ENCODE results near the gene FLOT2.
"Not testable (repeated sequence)": the region's sequence is repeated elsewhere in the genome, so short reads cannot be mapped to it uniquely, and the experiment has no call there.

The FLOT2 gene, protein sequence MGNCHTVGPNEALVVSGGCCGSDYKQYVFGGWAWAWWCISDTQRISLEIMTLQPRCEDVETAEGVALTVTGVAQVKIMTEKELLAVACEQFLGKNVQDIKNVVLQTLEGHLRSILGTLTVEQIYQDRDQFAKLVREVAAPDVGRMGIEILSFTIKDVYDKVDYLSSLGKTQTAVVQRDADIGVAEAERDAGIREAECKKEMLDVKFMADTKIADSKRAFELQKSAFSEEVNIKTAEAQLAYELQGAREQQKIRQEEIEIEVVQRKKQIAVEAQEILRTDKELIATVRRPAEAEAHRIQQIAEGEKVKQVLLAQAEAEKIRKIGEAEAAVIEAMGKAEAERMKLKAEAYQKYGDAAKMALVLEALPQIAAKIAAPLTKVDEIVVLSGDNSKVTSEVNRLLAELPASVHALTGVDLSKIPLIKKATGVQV

GRCh38 chr17:28896884-28897768 is at the start of gene FLOT2:
Gene FLOT2, minus strand, starts transcription at chr17:28897733. Its CDS starts 159 bp downstream, at chr17:28897574.
- peak; percentile 78 for DNase-seq

- DNase-seq = no peak
Measured at GRCh38 chr17:28946239-28946638, 48.7 kb upstream of the FLOT2 start.

- no peak for DNase-seq
Measured at GRCh38 chr17:28944862-28945741, 47.6 kb upstream of the FLOT2 start.

DNA sequence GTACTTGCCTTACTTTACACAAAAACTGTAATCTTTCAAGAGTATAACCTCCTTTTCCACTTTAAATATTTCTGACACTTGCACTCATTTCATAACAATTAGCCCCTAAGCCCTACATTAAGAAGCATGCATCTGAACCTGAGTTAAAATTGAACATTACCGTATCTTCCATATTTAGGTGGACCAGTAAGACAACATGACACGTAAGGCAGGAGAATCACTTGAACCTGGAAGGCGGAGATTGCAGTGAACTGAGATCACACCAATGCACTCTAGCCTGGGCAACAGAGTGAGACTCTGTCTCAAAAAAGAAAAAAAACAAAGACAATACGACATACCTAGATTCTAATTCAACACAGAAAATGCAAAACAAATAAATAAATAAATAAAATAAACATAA is 46.8 kb upstream of the FLOT2 start:
- DNase-seq = no peak

GRCh38 chr17:28942925-28943324 is 45.4 kb upstream of the FLOT2 start:
- no peak for DNase-seq

DNA sequence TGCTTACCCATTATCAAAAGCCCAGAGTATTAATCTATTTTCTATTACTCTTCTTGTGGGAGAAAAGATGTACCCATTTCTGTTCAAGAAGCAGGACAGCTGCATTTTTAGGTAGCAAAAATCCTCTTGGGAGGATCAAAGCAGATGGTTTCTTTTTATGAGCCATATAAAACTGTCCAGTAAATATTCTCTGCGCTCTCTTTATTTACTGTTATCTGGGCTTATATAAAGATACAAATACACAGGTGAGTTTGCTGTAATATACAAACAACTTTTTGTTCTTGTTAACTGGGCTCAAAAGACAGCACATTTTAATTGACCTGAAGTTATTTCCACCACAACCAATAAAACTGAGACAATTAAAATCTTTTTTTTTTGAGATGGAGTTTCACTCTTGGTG is 43.7 kb upstream of the FLOT2 start:
- DNase-seq = no peak

DNA sequence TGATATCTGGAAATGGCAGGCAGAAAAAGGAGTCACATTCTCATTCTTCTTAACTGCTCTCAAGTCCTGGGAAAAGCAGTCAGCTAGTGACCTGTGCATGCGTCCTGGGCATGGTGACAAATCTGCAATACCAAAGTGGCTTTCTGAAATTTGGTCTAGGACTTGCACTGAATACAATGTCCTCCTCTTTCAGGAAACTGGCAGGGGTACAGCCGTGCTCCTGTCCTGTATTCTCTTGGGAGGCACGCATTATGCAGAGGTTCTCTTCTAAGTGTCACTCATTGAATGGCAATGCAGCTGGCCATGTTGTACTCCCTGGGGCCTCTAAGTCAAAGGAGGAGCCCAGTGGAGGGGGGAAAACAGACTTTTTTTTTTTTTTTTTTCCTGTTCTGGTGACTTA is 43.1 kb upstream of the FLOT2 start:
- DNase-seq = no peak

DNA sequence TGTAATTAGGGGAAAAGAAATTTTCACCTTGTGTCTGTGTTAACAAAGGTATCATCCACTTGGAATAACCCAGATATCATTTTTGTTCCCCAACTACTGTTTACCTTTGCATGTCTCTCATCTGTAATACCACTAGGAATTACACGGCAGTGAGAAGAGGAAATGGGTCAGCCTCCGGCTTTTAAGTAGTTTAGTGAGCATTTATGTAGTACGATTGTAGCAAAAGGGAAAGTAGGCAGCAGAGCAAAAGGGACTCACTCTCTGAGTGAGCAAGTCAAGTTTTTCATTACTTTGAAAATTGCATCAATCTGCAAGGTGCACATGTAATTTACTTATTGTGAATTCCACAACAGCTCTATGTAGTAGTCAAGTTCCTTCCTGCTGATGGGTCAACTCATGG is 42.6 kb upstream of the FLOT2 start:
- no peak for DNase-seq

DNA sequence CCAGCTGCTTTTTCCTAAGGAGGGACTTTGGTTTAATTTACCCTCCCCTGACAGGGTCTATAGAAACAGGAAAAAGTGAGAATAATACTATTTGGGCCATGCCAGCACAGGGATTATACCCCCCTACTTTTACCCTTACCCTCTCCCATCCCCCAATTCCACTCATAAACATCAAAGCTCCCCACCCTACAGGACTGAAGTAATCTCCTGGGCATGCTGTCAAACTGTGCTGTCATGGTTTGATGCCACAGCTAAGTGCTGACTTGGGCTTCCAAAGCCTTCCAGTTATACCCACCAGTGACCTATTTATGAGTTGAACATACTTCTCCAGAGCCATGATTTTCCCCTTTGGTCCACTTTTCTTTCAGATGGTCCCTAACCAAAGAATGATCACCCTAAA is 41.0 kb upstream of the FLOT2 start:
- DNase-seq = no peak

GRCh38 chr17:28937044-28937729 is 39.7 kb upstream of the FLOT2 start:
- no peak for DNase-seq

DNA sequence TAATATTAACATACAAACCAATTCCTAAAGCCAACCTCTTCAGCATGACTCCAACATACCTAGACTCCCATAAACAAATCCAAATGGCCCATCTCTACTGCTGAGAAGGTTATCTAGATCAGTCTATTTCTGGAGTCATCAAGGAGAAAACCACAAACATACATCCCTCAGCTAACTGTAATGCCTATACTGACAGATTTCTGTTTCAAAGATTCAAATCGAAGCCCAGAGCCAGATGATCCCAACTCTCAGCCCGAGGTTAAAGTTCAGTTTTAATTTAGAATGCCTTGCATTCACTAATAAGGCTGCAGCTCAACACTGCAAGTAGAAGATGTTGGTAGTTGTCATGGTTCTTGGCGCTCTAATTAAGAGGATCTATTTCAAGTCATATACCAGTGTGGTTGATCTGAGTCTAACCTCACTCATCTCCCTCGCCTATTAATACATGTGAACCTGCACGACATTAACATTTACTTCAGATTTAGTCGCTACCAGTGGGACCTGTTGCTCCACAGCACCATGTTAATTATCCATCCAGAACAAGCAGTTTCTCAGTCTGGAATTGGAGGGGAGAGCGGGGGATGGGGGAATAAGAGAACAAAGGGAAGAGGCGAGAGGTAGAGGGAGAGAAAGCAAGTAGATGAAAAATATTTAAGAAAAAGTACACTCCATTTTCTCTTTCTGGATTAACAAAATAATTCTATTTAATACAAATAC is 38.4 kb upstream of the FLOT2 start:
- no peak for DNase-seq

DNA sequence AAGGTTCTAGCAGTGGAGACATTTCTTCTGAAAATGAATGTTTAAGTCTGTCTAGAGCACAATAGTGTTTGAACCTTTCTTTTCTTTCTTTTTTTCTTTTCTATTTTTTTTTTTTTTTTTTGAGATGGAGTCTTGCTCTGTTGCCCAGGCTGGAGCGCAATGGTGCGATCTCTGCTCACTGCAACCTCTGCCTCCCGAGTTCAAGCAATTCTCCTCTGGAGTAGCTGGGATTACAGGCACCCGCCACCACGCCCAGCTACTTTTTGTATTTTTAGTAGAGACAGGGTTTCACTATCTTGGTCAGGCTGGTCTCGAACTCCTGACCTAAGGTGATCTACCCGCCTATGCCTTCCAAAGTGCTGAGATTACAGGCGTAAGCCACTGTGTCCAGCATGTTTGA is 37.0 kb upstream of the FLOT2 start:
- not testable (repeated sequence) for DNase-seq

GRCh38 chr17:28929787-28930186 is 32.3 kb upstream of the FLOT2 start:
- no peak for DNase-seq

- DNase-seq = peak; percentile 36 to 51
Measured at GRCh38 chr17:28928061-28928460, 30.5 kb upstream of the FLOT2 start.

DNA sequence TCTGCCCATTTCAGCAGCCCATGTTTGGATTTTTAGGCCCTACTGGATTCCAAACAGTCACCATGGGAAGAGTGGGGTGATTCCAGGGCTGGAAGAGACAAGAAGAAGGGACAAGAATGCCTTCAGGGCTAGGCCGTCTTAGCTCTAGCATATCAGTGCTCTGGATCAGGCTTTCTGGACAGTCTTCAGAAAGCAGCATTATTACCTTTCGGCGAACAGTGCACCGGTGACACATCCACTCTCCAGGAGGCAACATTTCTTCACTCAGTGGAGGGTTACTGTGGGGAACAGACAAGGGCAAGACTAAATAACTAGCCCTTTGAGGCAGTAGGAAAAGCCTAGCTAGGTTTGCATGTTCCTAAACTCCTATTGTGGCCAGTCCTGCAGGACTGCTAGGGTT is 29.3 kb upstream of the FLOT2 start:
- no peak for DNase-seq

DNA sequence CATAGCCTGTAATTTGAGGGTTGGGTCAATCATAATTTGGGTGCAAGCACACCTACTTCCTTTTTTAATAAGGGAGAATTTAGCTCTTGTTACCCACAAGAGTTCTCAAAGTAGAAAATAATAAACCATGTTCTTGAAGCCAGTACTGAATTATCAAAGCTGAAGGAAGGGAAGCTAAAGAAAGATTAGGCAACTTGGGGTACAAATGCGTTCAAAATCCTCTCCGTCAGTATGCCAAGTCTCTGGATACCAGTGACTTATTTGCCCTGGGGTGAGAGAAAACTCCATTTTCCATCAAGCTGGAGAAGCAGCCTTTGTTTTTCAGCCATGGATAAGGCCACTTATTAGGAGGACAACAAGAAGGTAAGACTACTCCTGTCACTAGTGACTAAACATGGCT is 28.8 kb upstream of the FLOT2 start:
- no peak for DNase-seq

- DNase-seq = no peak
Measured at GRCh38 chr17:28925912-28926365, 28.4 kb upstream of the FLOT2 start.

DNA sequence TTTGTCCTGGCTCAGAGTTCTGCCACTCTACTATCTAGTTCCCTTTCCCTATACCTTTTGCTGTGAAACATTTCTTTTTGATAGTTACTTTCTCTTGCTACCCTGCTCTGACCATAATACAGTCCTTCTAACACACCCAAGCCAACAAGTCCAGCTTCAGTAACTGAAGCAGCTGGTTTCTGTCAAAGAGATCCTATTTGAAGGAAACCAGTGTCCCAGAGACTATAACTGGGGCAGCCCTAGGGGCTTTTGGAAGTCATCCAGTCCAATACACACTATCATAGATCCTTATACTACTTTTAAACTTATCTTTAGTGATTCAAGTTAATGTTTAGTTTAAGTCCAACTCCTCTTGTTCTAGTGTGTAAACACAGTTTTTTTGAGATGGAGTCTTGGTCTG is 22.7 kb upstream of the FLOT2 start:
- DNase-seq = no peak

DNA sequence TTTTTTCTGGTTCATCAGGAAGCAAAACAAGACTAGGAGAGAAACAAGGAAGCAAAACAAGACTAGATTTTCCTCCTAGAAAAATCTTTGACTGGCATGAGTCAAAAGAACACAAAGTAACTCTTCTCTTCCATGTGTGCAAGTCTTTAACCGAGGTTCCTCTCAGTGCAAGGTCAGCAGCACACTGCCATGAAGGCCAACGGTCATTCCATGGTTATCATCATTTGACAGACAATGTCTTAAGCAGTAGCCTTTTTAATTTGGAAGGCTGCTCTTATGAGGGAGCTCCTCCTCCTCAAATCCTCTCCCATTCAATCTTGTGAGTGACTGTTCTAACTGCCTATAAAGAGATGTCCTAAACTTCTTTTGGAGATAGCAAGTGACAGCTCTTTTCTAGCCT is 20.8 kb upstream of the FLOT2 start:
- DNase-seq = no peak

- DNase-seq = no peak
Measured at GRCh38 chr17:28917465-28917864, 19.9 kb upstream of the FLOT2 start.

GRCh38 chr17:28917029-28917428 is 19.5 kb upstream of the FLOT2 start:
- no peak for DNase-seq

Data from activated T-cell treated with anti-CD3 and anti-CD28 coated beads, Interleukin-2, amount 50 U/mL, for 48 hours (primary cell).